ENCODE data around the gene ALG12.

ALG12 gene

GRCh38 chr22:49914256-49914655, 4.0 kb downstream of the ALG12 start:
- peaks cover 0 to 36% (median 29%) of the 10 kb centered on the region in 5 donors for H3K36me3 ChIP-seq (ENCODE audit: control insufficient read depth in 5 of 5, insufficient read depth in 5 of 5, low read length in 5 of 5)
- H3K9me3 ChIP-seq (ENCODE audit: control insufficient read depth in 5 of 5, low read length in 5 of 5): no peaks in the 10 kb centered on the region
- H3K4me1 ChIP-seq (ENCODE audit: control insufficient read depth in 5 of 5, insufficient read depth in 5 of 5, low read length in 5 of 5): peaks cover 0 to 19% (median 17%) of the 10 kb centered on the region in 5 donors
- H3K27me3 ChIP-seq (ENCODE audit: control insufficient read depth in 5 of 5, insufficient read depth in 4 of 5, low read length in 5 of 5): no peaks in the 10 kb centered on the region
- no peak overlapping the region for H3K9ac ChIP-seq (ENCODE audit: low read length in 5 of 5)
- H3K27ac ChIP-seq (ENCODE audit: low read depth, low read length): no peak overlapping the region
- no peak overlapping the region for H3K4me3 ChIP-seq (ENCODE audit: low read depth in 1 of 5, low read length in 5 of 5)

- Histone ChIP-seq H3K4me3 (ENCODE audit: low read depth in 1 of 5, low read length in 5 of 5) (no peak overlapping the region), H3K36me3 (ENCODE audit: control insufficient read depth in 5 of 5, insufficient read depth in 5 of 5, low read length in 5 of 5) (peaks cover 0 to 44% (median 34%) of the 10 kb centered on the region in 5 donors), H3K9me3 (ENCODE audit: control insufficient read depth in 5 of 5, low read length in 5 of 5) (no peaks in the 10 kb centered on the region), H3K27ac (ENCODE audit: low read depth, low read length) (no peak overlapping the region), H3K9ac (ENCODE audit: low read length in 5 of 5) (no peak overlapping the region), H3K27me3 (ENCODE audit: control insufficient read depth in 5 of 5, insufficient read depth in 4 of 5, low read length in 5 of 5) (no peaks in the 10 kb centered on the region), H3K4me1 (ENCODE audit: control insufficient read depth in 5 of 5, insufficient read depth in 5 of 5, low read length in 5 of 5) (peaks cover 0 to 13% (median 11%) of the 10 kb centered on the region in 5 donors)
These were observed 4.8 kb downstream of the ALG12 start for GRCh38 chr22:49913446-49913845.

- Histone ChIP-seq H3K36me3 (ENCODE audit: control insufficient read depth in 5 of 5, insufficient read depth in 5 of 5, low read length in 5 of 5) (peaks cover 0 to 46% (median 35%) of the 10 kb centered on the region in 5 donors), H3K27ac (ENCODE audit: low read depth, low read length) (no peak overlapping the region), H3K4me3 (ENCODE audit: low read depth in 1 of 5, low read length in 5 of 5) (no peak overlapping the region), H3K9me3 (ENCODE audit: control insufficient read depth in 5 of 5, low read length in 5 of 5) (no peaks in the 10 kb centered on the region), H3K9ac (ENCODE audit: low read length in 5 of 5) (no peak overlapping the region), H3K4me1 (ENCODE audit: control insufficient read depth in 5 of 5, insufficient read depth in 5 of 5, low read length in 5 of 5) (peaks cover 0 to 12% (median 11%) of the 10 kb centered on the region in 5 donors), H3K27me3 (ENCODE audit: control insufficient read depth in 5 of 5, insufficient read depth in 4 of 5, low read length in 5 of 5) (no peaks in the 10 kb centered on the region)
These were observed 5.2 kb downstream of the ALG12 start for GRCh38 chr22:49913026-49913425.

- Histone ChIP-seq H3K9ac (ENCODE audit: low read length in 5 of 5) (no peak overlapping the region), H3K4me1 (ENCODE audit: control insufficient read depth in 5 of 5, insufficient read depth in 5 of 5, low read length in 5 of 5) (peaks cover 0 to 4% (median 3%) of the 10 kb centered on the region in 5 donors), H3K9me3 (ENCODE audit: control insufficient read depth in 5 of 5, low read length in 5 of 5) (no peaks in the 10 kb centered on the region), H3K27ac (ENCODE audit: low read depth, low read length) (no peak overlapping the region), H3K4me3 (ENCODE audit: low read depth in 1 of 5, low read length in 5 of 5) (no peak overlapping the region), H3K36me3 (ENCODE audit: control insufficient read depth in 5 of 5, insufficient read depth in 5 of 5, low read length in 5 of 5) (peaks cover 0 to 56% (median 45%) of the 10 kb centered on the region in 5 donors), H3K27me3 (ENCODE audit: control insufficient read depth in 5 of 5, insufficient read depth in 4 of 5, low read length in 5 of 5) (no peaks in the 10 kb centered on the region)
These were observed 6.2 kb downstream of the ALG12 start for GRCh38 chr22:49911881-49912625.

- no peaks in the 10 kb centered on the region for H3K27me3 ChIP-seq (ENCODE audit: control insufficient read depth in 5 of 5, insufficient read depth in 4 of 5, low read length in 5 of 5)
- H3K36me3 ChIP-seq (ENCODE audit: control insufficient read depth in 5 of 5, insufficient read depth in 5 of 5, low read length in 5 of 5): peaks cover 0 to 72% (median 54%) of the 10 kb centered on the region in 5 donors
- H3K9ac ChIP-seq (ENCODE audit: low read length in 5 of 5): no peak overlapping the region
These were observed 7.7 kb downstream of the ALG12 start for GRCh38 chr22:49910229-49911155.

DNA sequence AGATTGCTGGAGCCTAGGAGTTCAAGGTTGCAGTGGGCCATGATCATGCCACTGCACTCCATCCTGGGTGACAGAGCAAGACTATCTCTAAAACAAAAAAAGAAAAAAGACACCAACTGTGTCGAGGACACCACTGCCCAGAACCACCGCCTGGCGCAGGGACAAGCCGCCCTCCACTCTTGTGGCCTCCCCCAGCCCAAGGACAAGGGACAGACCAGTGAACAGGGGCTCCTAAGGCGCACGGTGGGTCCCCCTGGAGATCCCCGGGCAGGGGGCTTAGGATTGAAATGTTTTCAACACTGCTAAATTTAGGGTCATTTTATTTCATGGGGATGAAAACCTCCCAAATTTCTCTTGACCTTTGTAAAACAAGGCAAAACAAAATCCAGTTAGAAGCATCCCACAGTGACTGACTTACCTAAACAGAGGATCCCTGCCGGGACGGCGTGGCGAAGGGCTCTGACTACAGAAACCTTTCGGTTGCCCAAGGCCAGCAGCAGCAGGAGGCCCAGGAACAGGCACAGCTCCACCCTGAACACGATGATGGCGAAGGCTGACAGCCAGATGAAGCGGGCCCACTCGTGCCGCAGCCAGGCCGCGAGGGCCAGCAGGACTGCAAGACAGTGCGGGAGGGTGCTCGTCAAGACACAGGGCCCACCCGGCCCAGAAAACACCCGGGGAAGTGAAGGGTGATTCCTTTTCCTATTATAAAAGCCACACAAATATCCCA, 8.6 kb downstream of the ALG12 start:
- Histone ChIP-seq H3K4me3 (ENCODE audit: low read depth in 1 of 5, low read length in 5 of 5) (no peak overlapping the region), H3K4me1 (ENCODE audit: control insufficient read depth in 5 of 5, insufficient read depth in 5 of 5, low read length in 5 of 5) (peaks cover 0 to 1% (median 0%) of the 10 kb centered on the region in 5 donors), H3K9me3 (ENCODE audit: control insufficient read depth in 5 of 5, low read length in 5 of 5) (no peaks in the 10 kb centered on the region), H3K36me3 (ENCODE audit: control insufficient read depth in 5 of 5, insufficient read depth in 5 of 5, low read length in 5 of 5) (peaks cover 0 to 79% (median 55%) of the 10 kb centered on the region in 5 donors), H3K27me3 (ENCODE audit: control insufficient read depth in 5 of 5, insufficient read depth in 4 of 5, low read length in 5 of 5) (no peaks in the 10 kb centered on the region), H3K9ac (ENCODE audit: low read length in 5 of 5) (no peak overlapping the region), H3K27ac (ENCODE audit: low read depth, low read length) (no peak overlapping the region)

More at GRCh38 chr22:49910229-49911155, 7.7 kb downstream of the ALG12 start:
- Histone ChIP-seq H3K9me3 (ENCODE audit: control insufficient read depth in 5 of 5, low read length in 5 of 5) (no peaks in the 10 kb centered on the region), H3K27ac (ENCODE audit: low read depth, low read length) (no peak overlapping the region), H3K4me3 (ENCODE audit: low read depth in 1 of 5, low read length in 5 of 5) (no peak overlapping the region), H3K4me1 (ENCODE audit: control insufficient read depth in 5 of 5, insufficient read depth in 5 of 5, low read length in 5 of 5) (no peaks in the 10 kb centered on the region)

GRCh38 chr22:49907807-49908206, 10.4 kb downstream of the ALG12 start:
- Histone ChIP-seq H3K27me3 (ENCODE audit: control insufficient read depth in 5 of 5, insufficient read depth in 4 of 5, low read length in 5 of 5) (no peaks in the 10 kb centered on the region), H3K4me1 (ENCODE audit: control insufficient read depth in 5 of 5, insufficient read depth in 5 of 5, low read length in 5 of 5) (peaks cover 0 to 1% (median 0%) of the 10 kb centered on the region in 5 donors), H3K27ac (ENCODE audit: low read depth, low read length) (no peak overlapping the region), H3K9ac (ENCODE audit: low read length in 5 of 5) (no peak overlapping the region), H3K9me3 (ENCODE audit: control insufficient read depth in 5 of 5, low read length in 5 of 5) (no peaks in the 10 kb centered on the region), H3K36me3 (ENCODE audit: control insufficient read depth in 5 of 5, insufficient read depth in 5 of 5, low read length in 5 of 5) (peaks cover 0 to 88% (median 59%) of the 10 kb centered on the region in 5 donors), H3K4me3 (ENCODE audit: low read depth in 1 of 5, low read length in 5 of 5) (no peak overlapping the region)

DNA sequence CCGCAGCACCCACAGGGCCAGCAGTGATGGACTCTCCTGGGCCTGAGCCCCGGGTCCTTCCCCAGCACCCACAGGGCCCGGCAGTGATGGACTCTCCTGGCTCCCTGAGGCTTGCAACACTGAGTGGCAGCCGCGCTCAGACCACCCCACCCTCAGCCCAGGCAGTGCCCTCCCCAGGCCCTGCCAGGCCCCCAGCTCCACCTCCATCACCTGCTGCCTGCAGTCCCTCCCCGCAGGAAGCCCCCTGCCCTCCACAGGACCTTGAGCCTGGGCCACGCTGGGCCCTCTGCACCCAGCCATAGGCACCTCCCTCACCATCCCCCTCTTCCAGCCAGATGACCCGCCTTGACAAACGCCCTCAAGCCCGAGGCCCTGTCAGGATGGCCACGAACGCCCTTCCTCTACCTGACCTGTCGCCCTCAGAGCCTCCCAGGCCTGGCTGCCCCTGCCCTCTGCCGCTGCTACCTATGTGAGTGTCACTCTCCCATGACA, 11.4 kb downstream of the ALG12 start:
- H3K9me3 ChIP-seq (ENCODE audit: control insufficient read depth in 5 of 5, low read length in 5 of 5): peaks cover 0 to 2% (median 0%) of the 10 kb centered on the region in 5 donors
- H3K27ac ChIP-seq (ENCODE audit: low read depth, low read length): no peak overlapping the region
- no peak overlapping the region for H3K4me3 ChIP-seq (ENCODE audit: low read depth in 1 of 5, low read length in 5 of 5)
- H3K4me1 ChIP-seq (ENCODE audit: control insufficient read depth in 5 of 5, insufficient read depth in 5 of 5, low read length in 5 of 5): peaks cover 0 to 1% (median 0%) of the 10 kb centered on the region in 5 donors
- peaks cover 0 to 88% (median 60%) of the 10 kb centered on the region in 5 donors for H3K36me3 ChIP-seq (ENCODE audit: control insufficient read depth in 5 of 5, insufficient read depth in 5 of 5, low read length in 5 of 5)
- H3K27me3 ChIP-seq (ENCODE audit: control insufficient read depth in 5 of 5, insufficient read depth in 4 of 5, low read length in 5 of 5): no peaks in the 10 kb centered on the region
- no peak overlapping the region for H3K9ac ChIP-seq (ENCODE audit: low read length in 5 of 5)

DNA sequence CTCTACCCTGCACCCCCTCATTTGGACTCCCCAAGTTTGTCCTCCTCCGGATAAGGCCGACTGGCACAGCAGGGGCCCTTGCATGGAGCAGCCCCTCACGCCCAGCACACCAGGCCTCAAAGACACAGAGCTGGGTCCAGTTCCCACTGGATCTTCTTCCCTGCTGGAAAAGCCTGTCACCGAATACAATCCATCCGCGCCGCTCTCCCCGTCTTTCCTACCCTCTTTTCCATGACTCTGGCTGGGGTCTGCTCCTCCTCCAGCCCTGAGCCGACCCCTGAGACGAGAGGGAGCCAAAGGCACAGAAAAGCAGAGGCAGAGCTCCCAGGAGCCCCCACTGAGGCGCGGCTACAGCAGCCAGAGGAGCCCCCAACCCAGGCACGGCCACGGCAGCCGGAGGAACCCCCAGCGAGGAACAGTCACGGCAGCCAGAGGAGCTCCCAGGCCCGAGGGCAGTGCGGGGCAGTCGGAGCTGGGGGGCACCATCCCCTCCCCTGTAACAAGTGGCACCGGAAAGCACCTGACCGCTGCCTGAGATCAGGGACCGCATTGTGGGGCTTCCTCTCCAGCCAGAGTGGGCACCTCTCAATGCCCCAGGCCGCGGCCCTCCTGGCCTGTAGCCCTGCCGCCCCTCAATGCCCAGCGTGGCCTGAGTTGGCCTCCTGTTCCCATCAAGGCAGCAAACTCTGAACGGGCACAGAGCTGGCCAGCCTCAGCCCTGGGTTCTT, 12.0 kb downstream of the ALG12 start:
- no peak overlapping the region for H3K27ac ChIP-seq (ENCODE audit: low read depth, low read length)
- no peak overlapping the region for H3K9ac ChIP-seq (ENCODE audit: low read length in 5 of 5)
- H3K4me3 ChIP-seq (ENCODE audit: low read depth in 1 of 5, low read length in 5 of 5): no peak overlapping the region
- H3K9me3 ChIP-seq (ENCODE audit: control insufficient read depth in 5 of 5, low read length in 5 of 5): peaks cover 0 to 6% (median 0%) of the 10 kb centered on the region in 5 donors
- peaks cover 0 to 1% (median 0%) of the 10 kb centered on the region in 5 donors for H3K4me1 ChIP-seq (ENCODE audit: control insufficient read depth in 5 of 5, insufficient read depth in 5 of 5, low read length in 5 of 5)
- peaks cover 0 to 94% (median 66%) of the 10 kb centered on the region in 5 donors for H3K36me3 ChIP-seq (ENCODE audit: control insufficient read depth in 5 of 5, insufficient read depth in 5 of 5, low read length in 5 of 5)
- H3K27me3 ChIP-seq (ENCODE audit: control insufficient read depth in 5 of 5, insufficient read depth in 4 of 5, low read length in 5 of 5): no peaks in the 10 kb centered on the region

All from subcutaneous abdominal adipose tissue (tissue), 5 donors.